ENCODE data around the gene SHLD2.
A peak's percentile ranks its signal among the peaks of the same experiment; 100 is the strongest.
"Not testable (repeated sequence)": the region's sequence is repeated elsewhere in the genome, so short reads cannot be mapped to it uniquely, and the experiment has no call there.

Gene SHLD2

GRCh38 chr10:87094373-87095235 lies at the start of gene SHLD2, which contains the start of gene GLUD1:
Gene SHLD2, plus strand, starts transcription at chr10:87095206. Its CDS starts 56,149 bp downstream, at chr10:87151355.
Gene GLUD1, minus strand, starts transcription at chr10:87094843. Its CDS starts 74 bp downstream, at chr10:87094769.
- peak; percentile 88 for DNase-seq

- DNase-seq: no peak
Measured at GRCh38 chr10:87045434-87045938, 49.5 kb upstream of the SHLD2 start.

GRCh38 chr10:87053111-87053510 lies 41.9 kb upstream of the SHLD2 start:
- DNase-seq: peak; percentile 83

GRCh38 chr10:87053577-87054181 lies 41.3 kb upstream of the SHLD2 start:
- DNase-seq: no peak

GRCh38 chr10:87054373-87055295 lies 40.4 kb upstream of the SHLD2 start:
- no peak for DNase-seq

GRCh38 chr10:87058171-87058570 lies 36.8 kb upstream of the SHLD2 start:
- DNase-seq: peak; percentile 44

- DNase-seq: no peak
Measured at GRCh38 chr10:87059401-87059800, 35.6 kb upstream of the SHLD2 start.

- DNase-seq: no peak
Measured at GRCh38 chr10:87060280-87060928, 34.6 kb upstream of the SHLD2 start.

GRCh38 chr10:87064651-87065050 lies 30.4 kb upstream of the SHLD2 start:
- peak; percentile 63 for DNase-seq

- no peak for DNase-seq
Measured at GRCh38 chr10:87066178-87066577, 28.8 kb upstream of the SHLD2 start.

GRCh38 chr10:87066865-87067264 lies 28.1 kb upstream of the SHLD2 start:
- DNase-seq: no peak

- DNase-seq: no peak
Measured at GRCh38 chr10:87068281-87068680, 26.7 kb upstream of the SHLD2 start.

GRCh38 chr10:87072449-87072848 lies 22.6 kb upstream of the SHLD2 start:
- DNase-seq: no peak

- not testable (repeated sequence) for DNase-seq
Measured at GRCh38 chr10:87076421-87076820, 18.6 kb upstream of the SHLD2 start.

GRCh38 chr10:87079106-87079836 lies 15.7 kb upstream of the SHLD2 start:
- no peak for DNase-seq

- DNase-seq: not testable (repeated sequence)
Measured at GRCh38 chr10:87080621-87081020, 14.4 kb upstream of the SHLD2 start.

- DNase-seq: not testable (repeated sequence)
Measured at GRCh38 chr10:87081574-87081973, 13.4 kb upstream of the SHLD2 start.

GRCh38 chr10:87082219-87082618 lies 12.8 kb upstream of the SHLD2 start:
- not testable (repeated sequence) for DNase-seq

GRCh38 chr10:87083576-87084290 lies 11.3 kb upstream of the SHLD2 start:
- not testable (repeated sequence) for DNase-seq

GRCh38 chr10:87084291-87084782 lies 10.7 kb upstream of the SHLD2 start:
- DNase-seq: not testable (repeated sequence)

- DNase-seq: no peak
Measured at GRCh38 chr10:87085537-87085936, 9.5 kb upstream of the SHLD2 start.

All from midbrain (tissue), 1 donor.